ENCODE results near the gene KMT2D.

The KMT2D gene

GRCh38 chr12:49033611-49034285 is 26.8 kb downstream of the KMT2D start:
- no peak for DNase-seq

GRCh38 chr12:49032679-49033447 is 27.7 kb downstream of the KMT2D start:
- no peak for DNase-seq

- DNase-seq, result no peak
Measured at GRCh38 chr12:49032276-49032675, 28.3 kb downstream of the KMT2D start.

GRCh38 chr12:49031573-49032161 is 28.9 kb downstream of the KMT2D start:
- no peak for DNase-seq

GRCh38 chr12:49030714-49031572 is 29.7 kb downstream of the KMT2D start:
- DNase-seq, result no peak

- DNase-seq, result no peak
Measured at GRCh38 chr12:49030119-49030518, 30.5 kb downstream of the KMT2D start.

- no peak for DNase-seq
Measured at GRCh38 chr12:49028666-49029275, 31.8 kb downstream of the KMT2D start.

- no peak for DNase-seq
Measured at GRCh38 chr12:49027846-49028555, 32.6 kb downstream of the KMT2D start.

GRCh38 chr12:49026678-49027480 is 33.7 kb downstream of the KMT2D start:
- DNase-seq, result no peak

- DNase-seq, result no peak
Measured at GRCh38 chr12:49026101-49026500, 34.5 kb downstream of the KMT2D start.

- DNase-seq, result no peak
Measured at GRCh38 chr12:49025463-49025862, 35.1 kb downstream of the KMT2D start.

GRCh38 chr12:49024543-49024942 is 36.1 kb downstream of the KMT2D start:
- no peak for DNase-seq

- no peak for DNase-seq
Measured at GRCh38 chr12:49023812-49024211, 36.8 kb downstream of the KMT2D start.

GRCh38 chr12:49022558-49023178 is 37.9 kb downstream of the KMT2D start:
- DNase-seq, result no peak

GRCh38 chr12:49021292-49021915 is 39.2 kb downstream of the KMT2D start:
- no peak for DNase-seq

GRCh38 chr12:49020441-49020840 is 40.2 kb downstream of the KMT2D start:
- DNase-seq, result no peak

- peak; percentile 7 for DNase-seq
Measured at GRCh38 chr12:49019443-49020324, 40.9 kb downstream of the KMT2D start.

GRCh38 chr12:49019120-49019430 is 41.5 kb downstream of the KMT2D start:
- no peak for DNase-seq
